ENCODE results near the gene KRTAP9-3. TPM values are rescaled to one million over a fixed set of nuclear protein-coding genes. Genes with fewer than 3 reads are reported as not detected.
"Not testable (repeated sequence)": the region's sequence is repeated elsewhere in the genome, so short reads cannot be mapped to it uniquely, and the experiment has no call there.

The KRTAP9-3 gene, protein sequence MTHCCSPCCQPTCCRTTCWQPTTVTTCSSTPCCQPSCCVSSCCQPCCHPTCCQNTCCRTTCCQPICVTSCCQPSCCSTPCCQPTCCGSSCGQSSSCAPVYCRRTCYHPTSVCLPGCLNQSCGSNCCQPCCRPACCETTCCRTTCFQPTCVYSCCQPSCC
- total RNA-seq (2014; rRNA removed; shearing (Covaris generic)) (not detected in 2 replicates), polyA plus RNA-seq (2016; fragmentation: Nextera tagmentation; extraction: Ambion mirVana) (not detected in 2 replicates)
- long read RNA-seq, result 0 reads

DNA sequence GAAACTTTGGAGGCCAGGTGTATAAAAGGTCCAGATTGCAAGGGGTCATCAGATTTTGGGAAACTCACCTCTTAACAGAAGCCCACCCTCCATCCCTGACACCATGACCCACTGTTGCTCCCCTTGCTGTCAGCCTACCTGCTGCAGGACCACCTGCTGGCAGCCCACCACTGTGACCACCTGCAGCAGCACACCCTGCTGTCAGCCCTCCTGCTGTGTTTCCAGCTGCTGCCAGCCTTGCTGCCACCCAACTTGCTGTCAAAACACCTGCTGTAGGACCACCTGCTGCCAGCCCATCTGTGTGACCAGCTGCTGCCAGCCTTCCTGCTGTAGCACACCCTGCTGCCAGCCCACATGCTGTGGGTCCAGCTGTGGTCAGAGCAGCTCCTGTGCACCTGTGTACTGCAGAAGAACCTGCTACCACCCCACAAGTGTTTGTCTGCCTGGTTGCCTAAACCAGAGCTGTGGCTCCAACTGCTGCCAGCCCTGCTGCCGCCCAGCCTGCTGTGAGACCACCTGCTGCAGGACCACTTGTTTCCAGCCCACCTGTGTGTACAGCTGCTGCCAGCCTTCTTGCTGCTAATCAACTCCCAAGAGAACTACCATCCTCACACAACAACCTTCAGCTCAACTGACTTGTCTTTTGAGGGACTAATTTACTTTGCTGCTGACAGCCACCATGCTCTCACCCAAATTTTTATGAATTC is at the start of gene KRTAP9-3:
Gene KRTAP9-3, plus strand, starts transcription at position 51 of the 707 bp plus-strand sequence. Its CDS starts 53 bp downstream, at position 104.
- not testable (repeated sequence) for H3K4me3 ChIP-seq; H3K4me3 Mint-ChIP-seq; H3K27ac Mint-ChIP-seq; H3K27me3 Mint-ChIP-seq (ENCODE audit: insufficient read depth, low read depth, poor library complexity); ATAC-seq; DNase-seq (ENCODE audit: low spot score); H2AFZ ChIP-seq; H3K27ac ChIP-seq (ENCODE audit: low read depth); H3K4me2 ChIP-seq; H3K4me1 ChIP-seq (ENCODE audit: insufficient read depth); H3K27me3 ChIP-seq (ENCODE audit: insufficient read depth); H3K36me3 ChIP-seq (ENCODE audit: insufficient read depth); H3K79me2 ChIP-seq (replicated peaks; ENCODE audit: insufficient read depth); H3F3A ChIP-seq (replicated peaks; ENCODE audit: low read depth); H4K20me1 ChIP-seq (replicated peaks; ENCODE audit: insufficient read depth); H3K4me1 Mint-ChIP-seq; H3K9me2 ChIP-seq (ENCODE audit: insufficient read depth); H3K9me3 Mint-ChIP-seq; H3K36me3 Mint-ChIP-seq (ENCODE audit: low read depth)

DNA sequence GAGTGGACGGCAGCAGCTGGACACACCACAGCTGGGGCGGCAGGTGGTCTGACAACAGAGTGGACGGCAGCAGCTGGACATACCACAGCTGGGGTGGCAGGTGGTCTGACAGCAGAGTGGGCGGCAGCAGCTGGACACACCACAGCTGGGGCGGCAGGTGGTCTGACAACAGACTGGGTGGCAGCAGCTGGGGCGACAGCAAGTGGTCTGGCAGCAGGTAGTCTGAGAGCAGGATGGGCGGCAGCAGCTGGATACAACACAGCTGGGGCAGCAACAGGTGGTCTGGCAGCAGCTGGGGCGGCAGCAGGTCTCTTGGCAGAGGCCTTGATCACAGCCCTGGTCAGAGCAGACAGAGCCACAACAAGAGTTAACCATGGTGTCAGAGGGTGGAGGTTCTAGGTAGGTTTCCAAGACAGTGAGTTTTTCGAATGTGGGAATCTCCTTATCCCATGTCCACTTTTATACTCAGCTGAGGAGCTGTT is 47.7 kb upstream of the KRTAP9-3 start, which contains the start of gene KRTAP4-1:
Gene KRTAP4-1, minus strand, starts transcription at position 432 of the 482 bp plus-strand sequence. Its CDS starts 57 bp downstream, at position 375.
- H3K9me2 ChIP-seq (ENCODE audit: insufficient read depth), result no peaks in the 10 kb centered on the region
- H3K4me3 Mint-ChIP-seq, result no peak within 1 kb of the TSS
- no peaks in the 10 kb centered on the region for H3K9me3 Mint-ChIP-seq
- no peak within 1 kb of the TSS for H3K27ac Mint-ChIP-seq
- H3K36me3 Mint-ChIP-seq (ENCODE audit: low read depth), result no peaks in the 10 kb centered on the region
- no peak within 1 kb of the TSS for H3K27ac ChIP-seq (ENCODE audit: low read depth)
- ATAC-seq, result no peak
- H2AFZ ChIP-seq, result no peak within 1 kb of the TSS
- no peak for DNase-seq (ENCODE audit: low spot score)
- H3K79me2 ChIP-seq (replicated peaks; ENCODE audit: insufficient read depth), result no peaks in the 10 kb centered on the region
- no peak within 1 kb of the TSS for H3K4me2 ChIP-seq
- H3K27me3 ChIP-seq (ENCODE audit: insufficient read depth), result no peaks in the 10 kb centered on the region
- H3K4me1 ChIP-seq (ENCODE audit: insufficient read depth), result no peaks in the 10 kb centered on the region
- no peaks in the 10 kb centered on the region for H3K36me3 ChIP-seq (ENCODE audit: insufficient read depth)
- H3K4me3 ChIP-seq, result no peak within 1 kb of the TSS
- H3F3A ChIP-seq (replicated peaks; ENCODE audit: low read depth), result no peaks in the 10 kb centered on the region
- H3K27me3 Mint-ChIP-seq (ENCODE audit: insufficient read depth, low read depth, poor library complexity), result peaks cover 2% of the 10 kb centered on the region
- H4K20me1 ChIP-seq (replicated peaks; ENCODE audit: insufficient read depth), result no peaks in the 10 kb centered on the region
- H3K4me1 Mint-ChIP-seq, result no peaks in the 10 kb centered on the region
- TF ChIP-seq, protein P1, sequence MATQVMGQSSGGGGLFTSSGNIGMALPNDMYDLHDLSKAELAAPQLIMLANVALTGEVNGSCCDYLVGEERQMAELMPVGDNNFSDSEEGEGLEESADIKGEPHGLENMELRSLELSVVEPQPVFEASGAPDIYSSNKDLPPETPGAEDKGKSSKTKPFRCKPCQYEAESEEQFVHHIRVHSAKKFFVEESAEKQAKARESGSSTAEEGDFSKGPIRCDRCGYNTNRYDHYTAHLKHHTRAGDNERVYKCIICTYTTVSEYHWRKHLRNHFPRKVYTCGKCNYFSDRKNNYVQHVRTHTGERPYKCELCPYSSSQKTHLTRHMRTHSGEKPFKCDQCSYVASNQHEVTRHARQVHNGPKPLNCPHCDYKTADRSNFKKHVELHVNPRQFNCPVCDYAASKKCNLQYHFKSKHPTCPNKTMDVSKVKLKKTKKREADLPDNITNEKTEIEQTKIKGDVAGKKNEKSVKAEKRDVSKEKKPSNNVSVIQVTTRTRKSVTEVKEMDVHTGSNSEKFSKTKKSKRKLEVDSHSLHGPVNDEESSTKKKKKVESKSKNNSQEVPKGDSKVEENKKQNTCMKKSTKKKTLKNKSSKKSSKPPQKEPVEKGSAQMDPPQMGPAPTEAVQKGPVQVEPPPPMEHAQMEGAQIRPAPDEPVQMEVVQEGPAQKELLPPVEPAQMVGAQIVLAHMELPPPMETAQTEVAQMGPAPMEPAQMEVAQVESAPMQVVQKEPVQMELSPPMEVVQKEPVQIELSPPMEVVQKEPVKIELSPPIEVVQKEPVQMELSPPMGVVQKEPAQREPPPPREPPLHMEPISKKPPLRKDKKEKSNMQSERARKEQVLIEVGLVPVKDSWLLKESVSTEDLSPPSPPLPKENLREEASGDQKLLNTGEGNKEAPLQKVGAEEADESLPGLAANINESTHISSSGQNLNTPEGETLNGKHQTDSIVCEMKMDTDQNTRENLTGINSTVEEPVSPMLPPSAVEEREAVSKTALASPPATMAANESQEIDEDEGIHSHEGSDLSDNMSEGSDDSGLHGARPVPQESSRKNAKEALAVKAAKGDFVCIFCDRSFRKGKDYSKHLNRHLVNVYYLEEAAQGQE (IDR thresholded peaks at IDR 0.05; ENCODE audit: unreplicated experiment), result no peak
- no peak for TF ChIP-seq ZNF114 (CRISPR knock-in tag; IDR thresholded peaks at IDR 0.05)
- no peak for TF ChIP-seq ZNF331 (CRISPR knock-in tag; IDR thresholded peaks at IDR 0.05; ENCODE audit: low read depth)
- TF ChIP-seq, protein P2, sequence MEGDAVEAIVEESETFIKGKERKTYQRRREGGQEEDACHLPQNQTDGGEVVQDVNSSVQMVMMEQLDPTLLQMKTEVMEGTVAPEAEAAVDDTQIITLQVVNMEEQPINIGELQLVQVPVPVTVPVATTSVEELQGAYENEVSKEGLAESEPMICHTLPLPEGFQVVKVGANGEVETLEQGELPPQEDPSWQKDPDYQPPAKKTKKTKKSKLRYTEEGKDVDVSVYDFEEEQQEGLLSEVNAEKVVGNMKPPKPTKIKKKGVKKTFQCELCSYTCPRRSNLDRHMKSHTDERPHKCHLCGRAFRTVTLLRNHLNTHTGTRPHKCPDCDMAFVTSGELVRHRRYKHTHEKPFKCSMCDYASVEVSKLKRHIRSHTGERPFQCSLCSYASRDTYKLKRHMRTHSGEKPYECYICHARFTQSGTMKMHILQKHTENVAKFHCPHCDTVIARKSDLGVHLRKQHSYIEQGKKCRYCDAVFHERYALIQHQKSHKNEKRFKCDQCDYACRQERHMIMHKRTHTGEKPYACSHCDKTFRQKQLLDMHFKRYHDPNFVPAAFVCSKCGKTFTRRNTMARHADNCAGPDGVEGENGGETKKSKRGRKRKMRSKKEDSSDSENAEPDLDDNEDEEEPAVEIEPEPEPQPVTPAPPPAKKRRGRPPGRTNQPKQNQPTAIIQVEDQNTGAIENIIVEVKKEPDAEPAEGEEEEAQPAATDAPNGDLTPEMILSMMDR (conservative IDR thresholded peaks at IDR 0.05; ENCODE audit: low read depth in 2 of 2), result no peak
- no peak for TF ChIP-seq POLR2AphosphoS5 (IDR thresholded peaks at IDR 0.05; ENCODE audit: low read depth)
- TF ChIP-seq JUNB (IDR thresholded peaks at IDR 0.05; ENCODE audit: unreplicated experiment), result no peak
- TF ChIP-seq EZH2phosphoT487 (IDR thresholded peaks at IDR 0.05; ENCODE audit: unreplicated experiment), result no peak
- TF ChIP-seq EZH2 (IDR thresholded peaks at IDR 0.05; ENCODE audit: low read depth, unreplicated experiment), result no peak
- TF ChIP-seq STAT1 (IDR thresholded peaks at IDR 0.05; ENCODE audit: unreplicated experiment), result no peak
